ENCODE results near the gene NKD2. TPM values are rescaled to one million over a fixed set of nuclear protein-coding genes. Genes with fewer than 3 reads are reported as not detected.
A peak's percentile ranks its signal among the peaks of the same experiment; 100 is the strongest.

Gene NKD2
- total and polyA plus RNA-seq, 2 of the 4 experiments (the other 2 are of a cell fraction) = not detected

DNA sequence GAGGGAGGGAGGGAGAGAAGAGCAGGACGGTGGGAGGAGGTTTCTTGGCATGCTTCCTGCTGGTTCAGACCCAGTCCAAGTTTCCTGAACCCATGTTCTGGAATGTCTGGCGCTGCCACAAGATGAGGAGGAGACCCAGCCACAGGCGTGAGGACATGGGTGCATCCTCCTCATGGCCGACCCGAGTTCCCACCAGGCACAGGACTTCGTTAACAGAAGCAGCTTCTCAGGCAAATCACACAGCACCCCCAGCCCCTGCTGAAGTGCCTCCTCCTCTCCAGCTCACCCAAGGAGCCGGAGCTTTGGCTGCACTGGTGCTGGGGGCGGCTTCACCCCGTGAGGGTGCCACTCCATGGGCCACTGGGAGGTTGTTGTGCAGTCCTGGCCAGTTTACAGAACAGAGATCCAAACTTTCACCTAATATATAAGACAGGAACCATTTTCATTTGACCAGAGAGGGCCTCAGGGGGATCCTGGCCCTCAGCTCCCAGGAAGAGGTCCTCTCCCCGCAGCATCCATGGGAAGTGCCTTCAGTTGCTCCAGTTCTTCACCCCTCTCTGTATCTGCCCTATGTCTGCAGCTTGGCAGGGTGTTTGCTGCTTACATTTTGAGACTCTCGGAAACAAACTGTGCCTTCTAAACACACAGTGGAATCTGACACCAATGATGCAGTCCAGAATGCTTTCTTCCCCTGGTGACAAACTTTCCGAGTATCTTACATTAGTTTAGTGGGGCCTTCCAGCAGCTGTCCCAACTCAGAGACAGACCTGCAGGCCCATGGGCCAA, 10.2 kb upstream of the NKD2 start:
- no TSS peak for BruUV-seq (replicated peaks)
- no peaks in the 10 kb centered on the region for H4K20me1 ChIP-seq (ENCODE audit: insufficient read depth, low read length)
- H2AK9ac ChIP-seq (replicated peaks; ENCODE audit: low read depth, low read length, poor library complexity) = no peak overlapping the region
- dilution Hi-C loops (cut with HindIII; ENCODE audit: low sequenced_read_pairs, unreplicated experiment) = no loop called here
- H3K9ac ChIP-seq (ENCODE audit: low read depth, low read length) = no peak overlapping the region
- no peaks in the 10 kb centered on the region for H3K9me3 ChIP-seq (ENCODE audit: control insufficient read depth, insufficient read depth, low read length)
- peaks cover 36% of the 10 kb centered on the region for H3K27me3 ChIP-seq (ENCODE audit: control insufficient read depth, insufficient read depth, low read length)
- H2BK20ac ChIP-seq (ENCODE audit: low read depth, low read length) = no peak overlapping the region
- H2BK15ac ChIP-seq (ENCODE audit: low read depth, low read length) = no peak overlapping the region
- H3K4ac ChIP-seq (ENCODE audit: low read depth, low read length) = no peak overlapping the region
- no peak overlapping the region for H4K8ac ChIP-seq (ENCODE audit: low read depth in 2 of 2, low read length in 2 of 2)
- H3K4me2 ChIP-seq (ENCODE audit: low read depth, low read length) = no peak overlapping the region
- intact Hi-C loops (cut with micrococcal nuclease) = no loop called here
- no peak overlapping the region for H2AK5ac ChIP-seq (ENCODE audit: low read depth, low read length)
- in situ Hi-C loops (cut with MboI; ENCODE audit: low sequenced_read_pairs) = no loop called here
- no peak overlapping the region for H2BK5ac ChIP-seq (ENCODE audit: low read depth, low read length, poor library complexity, severe bottlenecking)
- no peaks in the 10 kb centered on the region for H3K79me1 ChIP-seq (ENCODE audit: low read depth in 1 of 2, low read length in 2 of 2)
- no peak overlapping the region for H3K18ac ChIP-seq (ENCODE audit: low read depth, low read length)
- H2BK120ac ChIP-seq (ENCODE audit: low read depth, low read length) = no peak overlapping the region
- H3K23ac ChIP-seq (ENCODE audit: low read depth, low read length) = no peak overlapping the region
- no peaks in the 10 kb centered on the region for H3K9me1 ChIP-seq (ENCODE audit: insufficient read depth, low read length)
- ChIA-PET CTCF (interaction anchor here (0.9 kb wide), 1 partner anchor 11 kb away, joined by 4 read pairs; no protein-coding TSS in a partner anchor), POLR2A (ENCODE audit: unreplicated experiment) (no interaction called here)
- H4K91ac ChIP-seq (ENCODE audit: insufficient read depth, low read depth, low read length) = no peak overlapping the region
- ATAC-seq (ENCODE audit: low read depth) = peak; percentile 44
- H3K14ac ChIP-seq (replicated peaks; ENCODE audit: low read depth, low read length) = no peak overlapping the region
- H4K5ac ChIP-seq (ENCODE audit: low read depth, low read length) = no peak overlapping the region
- no peak for DNase-seq
- H3K56ac ChIP-seq (ENCODE audit: extremely low read depth, insufficient read depth, low read length) = no peak overlapping the region
- H3K36me3 ChIP-seq (ENCODE audit: control insufficient read depth, insufficient read depth, low read length) = no peaks in the 10 kb centered on the region
- peaks cover 8% of the 10 kb centered on the region; the same call in 1 of the 2 replicates for H3K4me1 ChIP-seq (ENCODE audit: control insufficient read depth, insufficient read depth, low read length)
- no peak overlapping the region for H3K4me3 ChIP-seq (ENCODE audit: insufficient read depth, low read depth, low read length)
- no peak overlapping the region for H2AFZ ChIP-seq (replicated peaks; ENCODE audit: low read length, poor library complexity)
- no CpG with 5 or more reads among the region's 12 CpGs for WGBS, 2 experiments (ENCODE audit: extremely low coverage in 2 of 2, insufficient read length in 1 of 2)
- H3K27ac ChIP-seq (ENCODE audit: insufficient read depth, low read length) = no peak overlapping the region; the same call in 1 of the 2 replicates
- TF ChIP-seq FOS (IDR thresholded peaks at IDR 0.05; ENCODE audit: low read depth, low read length) = no peak
- no peak for TF ChIP-seq MXI1 (IDR thresholded peaks at IDR 0.05; ENCODE audit: borderline replicate concordance, low read depth, low read length)
- no peak for TF ChIP-seq MAFK (IDR thresholded peaks at IDR 0.05; ENCODE audit: low read depth, low read length)
- TF ChIP-seq, protein P1, sequence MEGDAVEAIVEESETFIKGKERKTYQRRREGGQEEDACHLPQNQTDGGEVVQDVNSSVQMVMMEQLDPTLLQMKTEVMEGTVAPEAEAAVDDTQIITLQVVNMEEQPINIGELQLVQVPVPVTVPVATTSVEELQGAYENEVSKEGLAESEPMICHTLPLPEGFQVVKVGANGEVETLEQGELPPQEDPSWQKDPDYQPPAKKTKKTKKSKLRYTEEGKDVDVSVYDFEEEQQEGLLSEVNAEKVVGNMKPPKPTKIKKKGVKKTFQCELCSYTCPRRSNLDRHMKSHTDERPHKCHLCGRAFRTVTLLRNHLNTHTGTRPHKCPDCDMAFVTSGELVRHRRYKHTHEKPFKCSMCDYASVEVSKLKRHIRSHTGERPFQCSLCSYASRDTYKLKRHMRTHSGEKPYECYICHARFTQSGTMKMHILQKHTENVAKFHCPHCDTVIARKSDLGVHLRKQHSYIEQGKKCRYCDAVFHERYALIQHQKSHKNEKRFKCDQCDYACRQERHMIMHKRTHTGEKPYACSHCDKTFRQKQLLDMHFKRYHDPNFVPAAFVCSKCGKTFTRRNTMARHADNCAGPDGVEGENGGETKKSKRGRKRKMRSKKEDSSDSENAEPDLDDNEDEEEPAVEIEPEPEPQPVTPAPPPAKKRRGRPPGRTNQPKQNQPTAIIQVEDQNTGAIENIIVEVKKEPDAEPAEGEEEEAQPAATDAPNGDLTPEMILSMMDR (conservative IDR thresholded peaks at IDR 0.05; ENCODE audit: low read depth, low read length) = no peak
- TF ChIP-seq RCOR1 (IDR thresholded peaks at IDR 0.05; ENCODE audit: insufficient replicate concordance, low read length) = no peak
- TF ChIP-seq POLR2A (IDR thresholded peaks at IDR 0.05; ENCODE audit: low read depth, low read length) = no peak
- no peak for TF ChIP-seq SMC3 (IDR thresholded peaks at IDR 0.05; ENCODE audit: low read depth, low read length)
- TF ChIP-seq MAZ (IDR thresholded peaks at IDR 0.05; ENCODE audit: borderline replicate concordance, low read depth, low read length) = no peak
- no peak for TF ChIP-seq NFE2L2 (IDR thresholded peaks at IDR 0.05; ENCODE audit: low read depth, low read length)
- no peak for TF ChIP-seq CEBPB (IDR thresholded peaks at IDR 0.05; ENCODE audit: low read depth, low read length)
- no peak for TF ChIP-seq BHLHE40 (IDR thresholded peaks at IDR 0.05; ENCODE audit: low read depth, low read length)
- TF ChIP-seq RFX5 (IDR thresholded peaks at IDR 0.05; ENCODE audit: low read depth, low read length) = no peak
- no peak for TF ChIP-seq RAD21 (IDR thresholded peaks at IDR 0.05; ENCODE audit: low read length)
- TF ChIP-seq, protein P2, sequence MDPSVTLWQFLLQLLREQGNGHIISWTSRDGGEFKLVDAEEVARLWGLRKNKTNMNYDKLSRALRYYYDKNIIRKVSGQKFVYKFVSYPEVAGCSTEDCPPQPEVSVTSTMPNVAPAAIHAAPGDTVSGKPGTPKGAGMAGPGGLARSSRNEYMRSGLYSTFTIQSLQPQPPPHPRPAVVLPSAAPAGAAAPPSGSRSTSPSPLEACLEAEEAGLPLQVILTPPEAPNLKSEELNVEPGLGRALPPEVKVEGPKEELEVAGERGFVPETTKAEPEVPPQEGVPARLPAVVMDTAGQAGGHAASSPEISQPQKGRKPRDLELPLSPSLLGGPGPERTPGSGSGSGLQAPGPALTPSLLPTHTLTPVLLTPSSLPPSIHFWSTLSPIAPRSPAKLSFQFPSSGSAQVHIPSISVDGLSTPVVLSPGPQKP (IDR thresholded peaks at IDR 0.05; ENCODE audit: borderline replicate concordance, low read depth, low read length) = no peak
- no peak for TF ChIP-seq CHD1 (IDR thresholded peaks at IDR 0.05; ENCODE audit: low read depth, low read length)

Measured in IMR-90 (cell line).